Stimulated activated naive CD4-positive, alpha-beta T cell treated with Interleukin-2 at 50 U/mL for 16 hours (primary cell): Measurements from ENCODE around the gene UVRAG.
"Not testable (repeated sequence)": the region's sequence is repeated elsewhere in the genome, so short reads cannot be mapped to it uniquely, and the experiment has no call there.

ENCODE experiments used
- DNase-seq: peaks from one replicate; lab custom pipeline; 2025; lab: John Stamatoyannopoulos, UW

The UVRAG gene

DNA sequence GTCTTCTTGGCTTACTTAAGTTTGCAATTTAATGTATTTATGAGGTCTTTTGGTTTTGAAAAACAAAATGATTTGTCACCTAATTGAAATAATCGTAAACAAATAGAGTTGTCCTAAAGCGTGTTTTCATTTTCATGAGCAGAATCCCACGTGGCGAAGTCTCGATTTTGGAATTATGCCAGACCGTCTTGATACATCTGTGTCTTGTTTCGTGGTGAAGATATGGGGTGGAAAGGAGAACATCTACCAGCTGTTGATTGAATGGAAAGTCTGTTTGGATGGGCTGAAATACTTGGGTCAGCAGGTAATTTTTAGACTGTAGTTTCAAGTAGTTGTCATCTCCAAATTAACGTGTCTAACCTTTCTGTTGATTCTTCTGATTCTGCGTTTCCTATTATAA, 64.7 kb downstream of the UVRAG start:
- no peak for DNase-seq

DNA sequence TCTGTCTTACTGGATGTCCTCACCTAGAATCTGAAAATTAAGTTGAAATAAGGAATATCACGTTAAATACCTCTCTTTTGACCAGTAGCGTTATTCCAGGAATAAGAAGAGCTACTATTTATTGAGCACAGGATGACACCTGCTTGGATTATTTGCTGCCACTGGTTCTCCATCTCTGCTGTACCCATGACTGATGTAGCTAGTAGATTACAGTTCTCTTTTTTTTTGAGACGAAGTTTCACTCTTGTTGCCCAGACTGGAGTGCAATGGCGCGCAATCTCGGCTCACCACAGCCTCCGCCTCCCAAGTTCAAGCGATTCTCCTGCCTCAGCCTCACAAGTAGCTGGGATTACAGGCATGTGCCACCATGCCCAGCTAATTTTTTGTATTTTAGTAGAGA, 65.3 kb downstream of the UVRAG start:
- DNase-seq: not testable (repeated sequence)

DNA sequence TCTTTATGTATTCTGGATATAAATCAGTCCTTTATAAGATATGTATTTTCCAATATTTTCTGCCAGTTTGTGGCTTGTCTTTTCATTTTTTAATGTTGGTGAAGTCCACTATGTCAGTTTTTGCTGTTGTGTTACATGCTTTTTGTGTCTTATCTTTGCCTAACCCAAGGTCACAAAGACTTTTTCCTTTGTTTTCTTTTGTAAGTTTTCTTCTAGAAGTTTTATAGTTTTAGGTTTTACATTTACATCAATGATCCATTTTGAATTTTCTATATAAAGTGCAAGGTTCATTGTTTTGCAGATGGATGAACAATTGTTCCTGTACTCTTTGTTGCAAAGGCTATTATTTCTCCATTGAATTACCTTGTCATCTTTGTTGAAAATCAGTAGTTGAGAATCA, 69.3 kb downstream of the UVRAG start:
- no peak for DNase-seq

DNA sequence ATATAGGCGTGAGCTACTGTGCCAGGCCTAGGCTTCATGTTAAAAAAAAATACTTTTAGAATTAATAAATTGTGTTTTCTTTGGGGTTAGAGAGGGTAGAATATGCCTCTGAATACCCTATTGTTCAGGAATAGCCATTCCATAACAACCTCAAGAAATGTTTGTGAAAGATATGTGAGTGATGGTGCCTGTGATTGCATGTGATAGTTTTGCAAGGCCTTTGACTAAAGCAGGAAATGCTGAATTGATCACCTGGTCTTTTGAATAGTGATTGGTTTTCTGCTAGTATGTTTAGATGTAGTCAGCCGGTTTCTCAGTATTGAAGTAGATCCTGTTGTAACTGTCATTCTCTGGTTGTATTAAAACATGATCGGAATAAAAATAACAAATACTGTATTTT, 73.4 kb downstream of the UVRAG start:
- no peak for DNase-seq

DNA sequence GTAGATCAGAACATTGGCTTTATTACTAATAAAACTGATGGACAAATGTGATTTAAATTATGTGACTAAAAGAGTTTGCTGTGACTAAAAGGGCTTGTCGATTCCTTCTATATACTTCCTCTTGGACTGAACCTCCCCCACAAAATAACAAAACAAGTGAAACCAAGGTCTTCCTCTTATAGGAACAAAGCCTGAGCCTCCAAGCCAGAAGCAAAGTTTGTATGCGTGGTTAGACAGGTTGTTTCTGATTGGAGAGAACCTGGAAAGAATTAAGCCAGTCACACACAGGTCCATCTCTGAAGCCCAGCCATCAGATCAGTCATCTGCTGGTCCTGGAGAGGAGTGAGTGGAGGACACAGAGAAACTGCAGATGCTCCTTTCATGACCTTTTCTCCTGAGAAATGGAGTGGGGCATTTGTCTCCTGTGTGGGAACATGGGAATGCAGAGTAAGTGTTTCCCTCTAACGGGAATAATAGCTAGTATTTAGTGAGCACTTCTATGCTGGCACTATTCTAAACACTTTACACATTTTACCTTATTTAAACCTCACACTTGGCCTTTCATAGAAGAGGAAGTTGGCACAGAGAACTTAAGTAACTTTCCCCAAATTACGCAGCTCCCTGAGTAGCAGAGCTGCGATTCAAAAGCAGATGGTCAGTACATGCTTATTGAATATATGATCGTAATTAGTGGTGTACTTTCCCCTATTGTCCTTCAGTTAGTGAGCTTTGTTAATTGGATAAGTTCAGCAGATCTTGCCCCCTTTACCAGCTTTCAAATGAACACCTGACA, 77.1 kb downstream of the UVRAG start:
- DNase-seq: no peak

DNA sequence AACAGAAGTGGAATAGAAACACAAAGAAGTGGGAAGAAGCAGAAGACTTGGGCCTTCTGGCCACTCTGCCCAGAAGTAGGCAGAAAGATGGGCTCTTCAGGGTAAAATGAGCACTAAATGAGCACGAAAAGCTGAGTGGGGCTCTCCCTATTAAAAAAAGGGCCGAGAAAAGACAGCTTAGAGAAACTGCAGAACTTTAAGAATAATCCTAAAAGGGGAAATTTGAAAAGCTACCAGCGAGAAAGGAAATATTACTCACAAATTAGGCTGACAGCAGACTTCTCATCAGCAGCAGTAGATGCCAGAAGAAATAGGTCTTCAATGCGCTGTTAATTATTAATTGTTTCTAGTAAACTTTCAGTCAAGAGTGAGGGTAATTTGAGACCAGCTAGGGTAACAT, 78.2 kb downstream of the UVRAG start:
- DNase-seq: no peak

DNA sequence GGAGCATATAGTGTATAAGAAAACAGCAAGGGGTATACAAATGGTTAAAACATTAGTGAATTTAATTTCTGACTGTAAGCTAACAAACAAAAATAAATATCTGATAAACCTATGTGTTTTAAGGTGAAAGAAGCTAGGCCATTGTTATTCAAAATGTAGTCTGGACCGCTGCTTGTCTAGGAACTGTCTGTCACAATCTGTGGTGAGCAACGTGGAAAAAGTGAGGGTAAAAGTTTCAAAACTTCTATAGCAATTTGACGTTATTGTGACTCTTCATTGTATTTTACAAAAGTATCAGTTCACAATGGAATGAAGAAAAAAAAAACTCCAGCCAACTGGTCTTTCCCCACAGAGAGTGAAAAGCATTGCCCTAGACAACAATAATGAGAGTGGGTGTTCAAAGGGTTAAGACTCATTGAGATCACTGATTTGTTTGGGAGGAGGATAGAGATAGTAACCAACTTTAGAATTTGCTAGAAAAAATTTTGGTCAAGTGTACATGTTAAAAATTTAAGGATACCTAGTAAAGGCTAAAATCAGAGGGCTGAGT, 79.1 kb downstream of the UVRAG start:
- DNase-seq: no peak

DNA sequence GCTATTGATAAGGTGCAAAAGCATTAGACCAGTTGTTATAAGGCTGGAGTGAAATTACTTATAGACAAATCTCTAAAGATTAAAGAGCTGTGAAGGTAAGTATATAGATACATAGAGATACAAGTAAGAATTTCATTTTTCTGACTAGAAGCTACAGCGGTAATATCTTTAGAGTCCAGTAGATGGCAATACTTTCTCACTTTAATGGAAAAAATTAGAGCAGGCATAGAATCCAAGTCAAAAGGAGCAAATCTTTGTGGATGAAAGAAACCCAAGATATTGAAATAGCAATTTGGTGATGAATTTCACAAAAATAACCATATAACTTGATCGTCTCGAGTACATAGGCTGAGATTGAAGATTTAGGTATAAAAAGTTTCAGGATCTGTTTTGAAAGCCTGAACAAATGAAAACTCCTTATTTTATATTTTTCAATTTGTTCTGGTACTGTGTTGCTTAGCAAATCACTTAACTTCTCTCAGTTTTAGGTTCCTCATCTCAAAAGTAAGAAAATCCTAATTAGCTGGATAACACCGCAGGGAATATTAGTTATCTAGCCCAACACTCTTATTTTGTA, 81.9 kb downstream of the UVRAG start:
- no peak for DNase-seq

DNA sequence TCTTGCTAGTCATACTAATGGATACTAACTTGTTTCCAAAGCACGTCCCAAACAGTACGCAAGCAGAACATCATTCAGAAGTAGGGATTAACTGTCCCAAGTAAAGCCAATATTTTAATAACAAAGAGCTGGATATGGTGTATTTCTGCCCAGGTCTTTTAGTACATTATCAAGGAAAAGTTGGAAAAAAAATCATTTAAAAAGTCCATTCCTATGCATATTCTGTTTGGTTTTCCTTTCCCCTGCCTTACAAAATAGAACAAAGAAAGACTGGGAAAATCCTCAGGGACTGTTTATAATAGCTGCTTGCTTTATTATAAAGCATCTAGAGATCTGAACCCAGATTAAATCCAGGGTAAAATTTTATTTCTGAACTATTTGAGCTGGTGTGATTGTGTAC, 83.9 kb downstream of the UVRAG start:
- no peak for DNase-seq

DNA sequence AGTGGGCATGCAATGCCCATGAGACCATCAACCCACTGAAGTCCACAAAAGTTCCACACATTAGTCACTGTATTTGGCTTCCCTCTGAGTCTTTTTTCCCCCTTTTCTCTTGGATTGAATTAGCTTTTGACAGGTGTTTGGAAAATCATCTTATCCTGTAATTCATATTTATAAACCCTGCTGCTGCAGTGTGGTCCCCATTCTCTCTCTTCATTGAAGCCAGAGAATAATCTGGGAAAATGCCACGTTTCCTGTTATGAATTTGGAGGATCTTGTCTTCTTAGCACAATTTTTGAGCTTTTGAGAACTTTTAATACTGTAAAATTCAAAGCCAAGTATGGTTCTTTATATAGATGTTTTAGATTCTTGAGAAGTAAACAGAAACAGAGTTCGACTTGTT, 84.8 kb downstream of the UVRAG start:
- no peak for DNase-seq

DNA sequence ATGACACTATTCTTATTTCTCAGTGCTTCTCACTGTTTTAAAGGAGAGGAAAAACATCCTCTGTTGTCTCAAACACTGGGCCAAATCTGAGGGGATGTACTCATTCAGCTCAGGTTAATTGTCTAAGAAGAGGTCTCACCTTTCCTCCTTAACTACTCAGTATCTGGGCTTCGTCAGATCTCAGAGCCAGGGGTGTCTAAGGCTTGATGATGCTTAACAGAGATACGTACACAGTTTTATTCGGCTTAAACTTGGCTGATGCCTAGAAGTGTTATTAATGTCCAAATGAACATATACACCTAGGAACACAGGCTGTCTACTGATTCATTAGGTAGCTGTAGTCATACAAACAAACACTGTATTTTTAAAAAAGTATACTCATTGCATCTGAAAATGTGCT, 85.8 kb downstream of the UVRAG start:
- no peak for DNase-seq

DNA sequence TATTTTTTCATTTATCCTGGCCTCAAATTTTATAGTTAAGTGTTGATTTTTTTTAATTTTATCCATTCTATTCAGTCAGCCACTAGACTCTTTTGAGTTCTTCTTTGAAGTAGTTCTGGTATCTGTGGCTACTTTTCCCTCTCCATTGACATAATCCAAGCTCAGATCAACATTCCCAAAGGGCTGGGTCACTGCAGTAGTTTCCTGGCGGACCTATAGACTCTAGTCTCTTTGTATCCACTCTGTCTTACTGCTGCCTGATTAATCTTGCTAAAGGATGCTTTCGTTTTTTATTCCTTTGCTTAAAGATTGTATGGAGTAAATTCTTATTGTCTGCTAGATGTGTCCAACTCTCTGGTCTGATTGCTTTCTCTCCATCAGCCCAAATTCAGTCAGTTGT, 87.6 kb downstream of the UVRAG start:
- DNase-seq: no peak

DNA sequence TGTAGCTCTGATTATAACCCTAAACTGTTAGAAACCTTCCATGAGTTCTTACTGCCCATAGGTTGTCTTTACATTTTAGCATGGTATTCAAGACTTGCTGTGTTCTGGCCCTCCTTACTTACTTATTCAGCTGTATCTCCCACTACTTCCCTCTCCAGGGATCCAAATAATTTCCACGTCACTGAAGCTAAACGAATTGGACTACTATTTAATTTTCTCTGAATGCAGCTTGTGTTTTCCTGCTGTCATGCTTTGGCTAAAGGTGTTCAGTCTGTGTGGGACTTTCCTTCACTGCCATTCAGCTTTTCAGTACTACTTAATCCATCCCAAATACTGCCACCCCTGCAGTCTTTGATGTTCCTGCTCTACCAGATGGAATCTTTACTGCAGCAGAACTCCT, 88.3 kb downstream of the UVRAG start:
- no peak for DNase-seq

DNA sequence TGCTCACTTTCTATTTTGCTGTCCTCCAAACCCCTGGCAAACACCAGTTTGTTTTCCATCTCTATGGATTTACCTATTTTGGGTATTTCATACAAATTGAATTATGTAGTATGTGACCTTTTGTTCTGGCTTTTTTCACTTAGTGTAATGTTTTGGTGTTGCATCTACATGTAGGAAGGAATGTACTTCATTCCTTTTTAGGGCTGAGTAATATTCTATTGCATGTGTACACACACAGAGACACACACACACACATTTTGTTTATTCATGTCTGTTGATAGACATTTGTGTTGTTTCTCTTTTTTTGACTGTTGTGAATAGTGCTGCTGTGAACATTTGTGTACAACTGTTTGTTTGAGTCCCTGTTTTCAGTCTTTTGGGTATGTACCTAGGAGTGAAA, 90.4 kb downstream of the UVRAG start:
- no peak for DNase-seq

DNA sequence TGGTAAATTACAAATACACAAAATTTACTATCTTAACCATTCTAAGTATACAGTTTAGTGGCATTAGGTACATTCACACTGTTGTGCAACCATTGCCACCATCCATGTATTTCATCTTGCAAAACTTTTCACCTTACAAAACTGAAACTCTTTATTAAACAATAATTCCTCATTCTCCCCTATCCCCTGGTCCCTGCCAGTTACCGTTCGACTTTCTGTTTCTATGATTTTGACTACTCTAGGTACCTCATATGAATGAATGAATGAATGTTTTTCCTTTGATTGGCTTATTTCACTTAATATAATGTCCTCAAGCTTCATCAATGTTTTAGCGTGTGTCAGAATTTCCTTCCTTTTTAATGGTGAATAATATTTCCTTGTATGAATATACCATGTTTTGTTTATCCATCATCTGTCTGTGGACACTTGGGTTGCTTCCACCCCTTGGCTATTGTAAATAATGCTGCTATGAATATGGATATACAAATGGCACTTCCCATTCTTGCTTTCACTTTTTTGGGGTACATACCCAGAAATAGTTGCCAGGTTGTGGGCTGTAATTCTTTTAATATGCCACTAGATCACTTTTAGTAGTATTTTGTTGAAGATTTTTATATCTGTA, 93.0 kb downstream of the UVRAG start:
- no peak for DNase-seq

DNA sequence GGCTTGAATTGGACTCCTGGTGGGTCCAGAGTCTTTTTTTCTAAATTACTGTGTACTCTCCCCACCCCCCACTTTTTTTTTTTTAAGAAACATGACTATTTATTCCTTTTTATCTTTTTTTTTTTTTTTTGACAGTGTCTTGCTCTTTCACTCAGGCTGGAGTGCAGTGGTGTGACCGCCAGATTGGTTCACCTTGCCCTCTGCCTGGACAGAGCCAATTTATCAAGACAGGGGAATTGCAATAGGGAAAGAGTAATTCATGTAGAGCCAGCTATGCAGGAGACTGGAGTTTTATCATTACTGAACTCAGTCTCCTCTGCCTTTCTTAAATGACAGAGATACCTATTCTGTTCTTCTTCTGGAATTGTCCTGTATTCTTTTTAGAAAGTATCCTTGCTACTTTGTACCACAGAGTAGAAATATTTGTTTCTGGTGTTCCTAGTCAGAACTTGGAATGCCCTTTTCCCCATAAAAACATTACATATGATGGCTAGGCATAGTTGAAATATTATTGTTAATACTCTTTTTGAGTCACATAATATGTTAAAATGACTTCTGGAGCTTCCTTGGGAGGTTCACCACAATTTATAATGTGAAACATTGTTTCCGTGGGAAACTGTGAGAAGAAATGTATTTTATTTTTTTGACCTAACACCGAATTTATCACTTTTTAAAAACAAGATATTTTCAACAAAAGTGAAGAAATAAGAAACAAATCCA, 95.6 kb downstream of the UVRAG start:
- no peak for DNase-seq

DNA sequence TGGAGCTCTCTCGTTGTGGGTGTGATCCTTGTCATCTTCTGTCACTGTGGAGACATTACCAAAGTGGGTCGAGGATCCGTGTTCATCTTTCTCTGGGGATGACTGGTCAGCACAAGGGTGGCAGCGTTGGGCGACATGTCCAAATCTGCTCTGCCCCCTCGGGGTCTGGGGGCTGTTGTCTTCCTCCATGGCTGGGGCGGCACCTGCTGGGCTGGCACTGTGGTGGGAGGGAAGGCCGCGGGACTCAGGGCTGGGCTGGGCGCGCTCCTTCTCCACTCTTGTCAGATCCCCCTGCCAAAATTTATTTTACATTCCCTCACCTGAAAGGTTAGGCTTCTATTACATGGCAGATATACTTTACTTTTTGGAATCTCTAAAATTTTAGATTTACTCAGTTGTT, 96.4 kb downstream of the UVRAG start:
- no peak for DNase-seq

DNA sequence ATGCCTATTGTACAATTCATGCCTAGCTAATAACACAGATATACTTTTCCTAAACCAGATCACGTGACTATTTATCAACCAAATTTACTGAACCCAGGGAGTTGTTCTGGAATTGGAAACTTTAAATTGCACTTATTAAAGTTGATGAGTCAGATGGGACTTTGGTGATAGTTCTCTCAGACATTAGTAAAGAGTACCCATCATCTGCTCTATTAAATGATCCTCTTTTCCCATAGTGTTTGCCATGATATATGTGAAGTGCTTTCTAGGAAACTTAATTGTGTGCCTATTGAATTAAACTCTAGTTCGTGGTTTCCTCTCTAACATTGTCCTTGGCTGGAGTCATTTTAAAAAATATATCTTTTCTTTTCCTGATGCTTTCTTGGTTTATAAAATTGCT, 99.0 kb downstream of the UVRAG start:
- no peak for DNase-seq

DNA sequence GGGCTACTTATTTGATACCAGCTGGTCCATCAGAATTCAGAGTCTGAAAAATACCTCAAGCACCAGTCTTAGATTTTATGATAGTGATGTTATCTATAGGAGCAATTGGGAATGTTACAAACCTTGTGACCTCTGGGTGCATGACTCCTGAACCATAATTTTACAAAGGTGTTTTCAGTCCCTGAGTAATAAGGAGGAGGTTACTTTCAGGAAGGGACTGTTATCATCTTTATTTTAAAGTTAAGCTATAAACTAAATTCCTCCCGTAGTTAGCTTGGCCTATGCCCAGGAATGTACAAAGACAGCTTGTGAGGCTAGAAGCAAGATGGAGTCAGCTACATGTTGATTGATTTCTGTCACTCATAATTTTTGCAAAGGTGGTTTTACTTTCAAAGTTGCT, 101.9 kb downstream of the UVRAG start:
- no peak for DNase-seq

DNA sequence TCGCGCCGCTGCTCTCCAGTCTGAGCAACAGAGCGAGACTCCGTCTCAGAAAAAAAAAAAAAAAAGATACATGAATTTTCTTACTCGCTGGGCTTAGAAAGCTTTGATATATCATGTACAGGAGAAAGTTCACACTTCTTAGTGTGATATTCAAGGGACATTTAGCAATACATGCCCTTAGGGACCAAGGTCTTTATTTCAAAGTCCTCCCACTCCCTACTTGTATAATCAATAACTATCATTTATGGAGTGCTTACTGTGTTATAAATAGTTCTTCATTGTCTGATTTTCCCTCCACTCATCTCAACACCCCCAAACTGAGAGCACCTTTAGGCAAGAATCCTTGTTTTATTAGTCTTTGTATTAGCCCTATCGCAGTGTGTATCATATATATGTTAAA, 103.3 kb downstream of the UVRAG start:
- DNase-seq: no peak

DNA sequence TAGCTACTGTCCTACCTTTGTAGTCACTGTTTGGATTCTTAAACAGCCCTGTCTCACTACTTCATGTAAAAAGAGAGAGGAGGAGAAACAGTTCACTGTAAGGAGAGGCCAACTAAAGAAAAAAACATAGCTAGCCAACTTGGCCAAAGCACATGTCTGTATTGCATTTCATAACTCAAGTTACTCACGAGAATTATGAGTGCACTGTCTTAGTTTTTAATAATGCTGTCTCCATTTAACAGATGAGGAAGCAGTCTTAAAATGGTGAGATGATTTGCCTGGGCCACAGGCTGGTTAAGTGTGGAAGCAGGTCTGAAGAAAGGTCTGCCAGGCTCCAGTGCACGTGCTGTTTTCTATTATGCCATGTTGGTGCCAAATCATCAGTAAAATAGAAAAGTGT, 104.5 kb downstream of the UVRAG start:
- no peak for DNase-seq

DNA sequence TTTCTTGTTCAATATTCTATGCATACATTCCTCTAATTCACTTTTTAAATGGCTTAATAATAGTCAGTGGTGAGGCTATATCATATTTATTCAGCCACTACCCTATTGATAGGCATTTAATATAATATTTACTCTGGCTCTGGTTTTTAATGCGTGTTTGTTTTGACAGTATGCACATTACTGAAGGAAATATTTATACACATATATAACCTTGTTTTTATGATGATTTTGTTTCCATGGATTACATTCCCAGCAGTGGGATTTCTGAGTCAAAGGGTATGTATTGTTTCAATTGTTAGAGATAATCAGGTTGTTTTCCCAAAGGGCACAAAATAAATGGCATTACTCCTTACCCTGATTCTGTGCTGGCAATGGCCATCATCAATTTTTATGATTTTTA, 105.8 kb downstream of the UVRAG start:
- no peak for DNase-seq

DNA sequence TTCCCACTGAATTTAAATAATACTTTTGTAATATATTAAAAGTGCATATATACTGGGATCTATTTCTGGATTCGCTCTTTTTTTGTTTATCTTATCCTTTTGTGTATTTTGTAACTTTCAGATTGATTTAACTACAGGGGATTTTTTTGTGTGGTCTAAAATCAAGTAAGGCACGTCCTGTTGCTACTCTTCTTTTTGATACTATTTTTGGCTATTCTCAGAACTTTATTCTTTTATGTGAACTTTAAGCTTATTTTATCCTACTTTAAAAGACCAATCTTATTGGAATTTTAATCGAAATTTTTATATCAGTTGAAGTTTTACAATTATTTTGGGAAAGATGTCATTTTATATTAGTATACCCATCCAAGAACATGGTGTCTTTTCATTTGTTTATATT, 106.8 kb downstream of the UVRAG start:
- no peak for DNase-seq
